ENCODE data around the gene DLG2. TPM values are rescaled to one million over a fixed set of nuclear protein-coding genes. Genes with fewer than 3 reads are reported as not detected.
A peak's percentile ranks its signal among the peaks of the same experiment; 100 is the strongest.

DLG2 gene
- total and polyA plus RNA-seq, 2 of the 8 experiments (the other 6 are each of a cell fraction or from before 2014, with no cell fraction given) = 1.7 to 14.3 TPM

DNA sequence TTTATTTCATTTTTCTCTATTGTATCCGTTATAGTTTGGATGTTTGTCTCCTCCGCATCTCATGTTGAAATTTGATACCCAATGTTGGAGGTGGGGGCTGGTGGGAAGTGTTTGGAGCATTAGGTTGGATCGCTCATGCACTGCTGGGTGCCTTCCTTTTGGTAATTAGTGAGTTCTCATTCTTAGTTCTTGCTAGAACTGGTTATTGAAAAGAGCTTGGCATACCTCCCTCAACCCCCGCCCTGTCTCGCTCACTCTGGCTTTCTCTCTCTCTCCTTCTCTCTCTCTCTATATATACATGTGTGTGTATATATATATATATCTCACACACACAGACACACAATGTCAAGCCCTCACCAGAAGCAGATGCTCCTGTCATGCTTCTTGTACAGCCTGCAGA lies 978.7 kb downstream of the DLG2 start:
- ChIA-PET POLR2A (ENCODE audit: partially characterized antibody) (no interaction called here), CTCF (ENCODE audit: partially characterized antibody) (interaction anchor here (0.7 to 0.8 kb wide), 2 partner anchors 46 to 162 kb away, joined by 3 read pairs; no protein-coding TSS in a partner anchor)
- Histone ChIP-seq H3K27me3 (replicated peaks in 1 of 4; ENCODE audit: control insufficient read depth in 3 of 4, extremely low read depth in 1 of 4, insufficient read depth in 3 of 4, low read length in 3 of 4) (no peaks in the 10 kb centered on the region), H3K9ac (replicated peaks in 1 of 4; ENCODE audit: extremely low read depth in 1 of 4, low read depth in 3 of 4, low read length in 3 of 4) (no peak overlapping the region), H2BK20ac (ENCODE audit: low read length) (no peak overlapping the region), H3K27ac (ENCODE audit: low read depth, low read length) (no peak overlapping the region), H4K5ac (ENCODE audit: insufficient read length, low read depth, low read length) (no peak overlapping the region), H2BK120ac (replicated peaks; ENCODE audit: low read depth, low read length) (no peak overlapping the region), H3K4me3 (ENCODE audit: extremely low read depth in 1 of 4, insufficient read depth in 2 of 4, low read depth in 3 of 4, low read length in 4 of 4) (no peak overlapping the region), H2AFZ (ENCODE audit: low read length) (no peak overlapping the region), H3K14ac (ENCODE audit: insufficient read length) (no peak overlapping the region), H3K4me2 (ENCODE audit: insufficient read depth in 1 of 2, low read depth in 2 of 2, low read length in 2 of 2) (peak overlapping the region; percentile 24 to 32; a peak in 3 of 4 replicates), H3K79me1 (ENCODE audit: low read depth, low read length) (no peaks in the 10 kb centered on the region), H3K23me2 (ENCODE audit: low read depth, low read length) (no peaks in the 10 kb centered on the region), H3K36me3 (ENCODE audit: control insufficient read depth in 2 of 4, insufficient read depth in 4 of 4, low read length in 3 of 4) (no peaks in the 10 kb centered on the region), H2BK5ac (ENCODE audit: low read depth, low read length) (no peak overlapping the region; the same call in 1 of the 2 replicates), H2AK5ac (ENCODE audit: low read depth, low read length) (no peak overlapping the region), H3K79me2 (ENCODE audit: control insufficient read depth in 1 of 2, insufficient read depth in 2 of 2, low read length in 2 of 2) (no peaks in the 10 kb centered on the region), H3K18ac (ENCODE audit: extremely low read depth, low read length) (no peak overlapping the region), H2BK12ac (ENCODE audit: low read depth, low read length) (no peak overlapping the region), H3K23ac (ENCODE audit: insufficient read length) (no peak overlapping the region), H3K4me1 (replicated peaks in 1 of 4; ENCODE audit: control insufficient read depth in 3 of 4, insufficient read depth in 4 of 4, low read length in 3 of 4) (peaks cover 2 to 17% (median 11%) of the 10 kb centered on the region in 4 experiments; a peak in 5 of 7 replicates), H3K4ac (replicated peaks; ENCODE audit: insufficient read length, low read depth, low read length) (no peak overlapping the region), H3K56ac (replicated peaks; ENCODE audit: insufficient read length, low read depth, low read length) (no peak overlapping the region), H3K9me3 (ENCODE audit: insufficient read depth in 2 of 2, low read depth in 1 of 2, low read length in 1 of 2) (no peaks in the 10 kb centered on the region), H4K8ac (ENCODE audit: extremely low read depth, insufficient read depth, low read length) (no peak overlapping the region), H4K20me1 (replicated peaks in 1 of 2; ENCODE audit: control insufficient read depth in 1 of 2, insufficient read depth in 2 of 2, low read length in 2 of 2) (no peaks in the 10 kb centered on the region), H4K91ac (replicated peaks; ENCODE audit: insufficient read length, low read length) (no peak overlapping the region), H2BK15ac (ENCODE audit: low read length) (no peak overlapping the region)
- WGBS, 2 experiments (ENCODE audit: extremely low coverage in 1 of 2, insufficient coverage in 1 of 2, insufficient read length in 1 of 2, insufficient replicate concordance in 2 of 2, low coverage in 1 of 2, low lambda C conversion rate in 2 of 2, missing lambda C conversion rate in 1 of 2) = 3% methylated on average over 5 of the region's 5 CpGs; no CpG with 5 or more reads in 1 of the 2 experiments
- DNase-seq (ENCODE audit: low read depth in 1 of 2, low spot score in 2 of 2) (peak in 1 of 2 experiments; percentile 31), FAIRE-seq (peak; percentile 70)
- TF ChIP-seq TAF7 (optimal IDR thresholded peaks at IDR 0.05; ENCODE audit: borderline replicate concordance, low read depth, low read length) (no peak), BRCA1 (IDR thresholded peaks at IDR 0.05; ENCODE audit: low read depth, low read length) (no peak), NANOG (IDR thresholded peaks at IDR 0.05; ENCODE audit: insufficient read depth, low read depth, low read length, poor library complexity, severe bottlenecking) (peak; percentile 78), CTBP2 (IDR thresholded peaks at IDR 0.05; ENCODE audit: borderline replicate concordance, insufficient read depth, insufficient read length, low read length) (no peak), POLR2A (IDR thresholded peaks at IDR 0.05; ENCODE audit: control extremely low read depth in 1 of 2, low read depth in 2 of 2, low read length in 2 of 2) (no peak), CREB1 (IDR thresholded peaks at IDR 0.05) (no peak), PHF8 (conservative IDR thresholded peaks at IDR 0.05; ENCODE audit: low read depth, low read length) (no peak), ZNF274 (IDR thresholded peaks at IDR 0.05; ENCODE audit: borderline replicate concordance, extremely low read depth, low read length) (no peak), RAD21 (IDR thresholded peaks at IDR 0.05 in 1 of 2, conservative IDR thresholded peaks at IDR 0.05 in 1 of 2; ENCODE audit: low read depth in 2 of 2, low read length in 2 of 2) (no peak)
- TF ChIP-seq, protein P1, sequence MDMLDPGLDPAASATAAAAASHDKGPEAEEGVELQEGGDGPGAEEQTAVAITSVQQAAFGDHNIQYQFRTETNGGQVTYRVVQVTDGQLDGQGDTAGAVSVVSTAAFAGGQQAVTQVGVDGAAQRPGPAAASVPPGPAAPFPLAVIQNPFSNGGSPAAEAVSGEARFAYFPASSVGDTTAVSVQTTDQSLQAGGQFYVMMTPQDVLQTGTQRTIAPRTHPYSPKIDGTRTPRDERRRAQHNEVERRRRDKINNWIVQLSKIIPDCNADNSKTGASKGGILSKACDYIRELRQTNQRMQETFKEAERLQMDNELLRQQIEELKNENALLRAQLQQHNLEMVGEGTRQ (IDR thresholded peaks at IDR 0.05; ENCODE audit: low read length) = no peak
- TF ChIP-seq, protein P2, sequence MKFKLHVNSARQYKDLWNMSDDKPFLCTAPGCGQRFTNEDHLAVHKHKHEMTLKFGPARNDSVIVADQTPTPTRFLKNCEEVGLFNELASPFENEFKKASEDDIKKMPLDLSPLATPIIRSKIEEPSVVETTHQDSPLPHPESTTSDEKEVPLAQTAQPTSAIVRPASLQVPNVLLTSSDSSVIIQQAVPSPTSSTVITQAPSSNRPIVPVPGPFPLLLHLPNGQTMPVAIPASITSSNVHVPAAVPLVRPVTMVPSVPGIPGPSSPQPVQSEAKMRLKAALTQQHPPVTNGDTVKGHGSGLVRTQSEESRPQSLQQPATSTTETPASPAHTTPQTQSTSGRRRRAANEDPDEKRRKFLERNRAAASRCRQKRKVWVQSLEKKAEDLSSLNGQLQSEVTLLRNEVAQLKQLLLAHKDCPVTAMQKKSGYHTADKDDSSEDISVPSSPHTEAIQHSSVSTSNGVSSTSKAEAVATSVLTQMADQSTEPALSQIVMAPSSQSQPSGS (IDR thresholded peaks at IDR 0.05; ENCODE audit: low read length) = no peak
